SKM-1 (cell line): ENCODE measurements around the gene TCTN1.
A peak's percentile ranks its signal among the peaks of the same experiment; 100 is the strongest.
"Not testable (repeated sequence)": the region's sequence is repeated elsewhere in the genome, so short reads cannot be mapped to it uniquely, and the experiment has no call there.

Experiments used
- DNase-seq: peaks from one replicate; lab custom pipeline; 2025; ENCODE audit not compliant: unreplicated experiment; lab: John Stamatoyannopoulos, UW

TCTN1 gene

GRCh38 chr12:110585231-110585799 is 28.6 kb upstream of the TCTN1 start:
- DNase-seq, result no peak

GRCh38 chr12:110587102-110587501 is 26.8 kb upstream of the TCTN1 start:
- not testable (repeated sequence) for DNase-seq

GRCh38 chr12:110590059-110590458 is 23.9 kb upstream of the TCTN1 start:
- no peak for DNase-seq

GRCh38 chr12:110590806-110591326 is 23.1 kb upstream of the TCTN1 start:
- DNase-seq, result peak; percentile 47

- DNase-seq, result no peak
These were observed 22.4 kb upstream of the TCTN1 start for GRCh38 chr12:110591451-110592051.

- DNase-seq, result no peak
These were observed 21.9 kb upstream of the TCTN1 start for GRCh38 chr12:110592078-110592477.

GRCh38 chr12:110592919-110593318 is 21.0 kb upstream of the TCTN1 start:
- DNase-seq, result not testable (repeated sequence)

GRCh38 chr12:110597885-110598284 is 16.0 kb upstream of the TCTN1 start:
- DNase-seq, result no peak

- no peak for DNase-seq
These were observed 14.6 kb upstream of the TCTN1 start for GRCh38 chr12:110599334-110599733.

- peak; percentile 8 for DNase-seq
These were observed 13.7 kb upstream of the TCTN1 start for GRCh38 chr12:110600254-110600653.

GRCh38 chr12:110602085-110602814 is 11.7 kb upstream of the TCTN1 start:
- DNase-seq, result not testable (repeated sequence)

- no peak for DNase-seq
These were observed 7.7 kb upstream of the TCTN1 start for GRCh38 chr12:110606253-110606611.

GRCh38 chr12:110613071-110613770 is 708 bp upstream of the TCTN1 start:
- no peak for DNase-seq

- no peak for DNase-seq
These were observed 1.2 kb downstream of the TCTN1 start for GRCh38 chr12:110615171-110615570.

- no peak for DNase-seq
These were observed 2.7 kb downstream of the TCTN1 start for GRCh38 chr12:110616471-110617115.

GRCh38 chr12:110619534-110619953 is 5.6 kb downstream of the TCTN1 start:
- DNase-seq, result no peak

- no peak for DNase-seq
These were observed 8.7 kb downstream of the TCTN1 start for GRCh38 chr12:110622582-110622981.

- DNase-seq, result no peak
These were observed 13.7 kb downstream of the TCTN1 start for GRCh38 chr12:110627500-110628195.

GRCh38 chr12:110635055-110635454 is 21.1 kb downstream of the TCTN1 start:
- no peak for DNase-seq

GRCh38 chr12:110636516-110636915 is 22.6 kb downstream of the TCTN1 start:
- DNase-seq, result no peak
